Measurements from ENCODE around the gene ARFGEF3.
"Not testable (repeated sequence)": the region's sequence is repeated elsewhere in the genome, so short reads cannot be mapped to it uniquely, and the experiment has no call there.

GRCh38 chr6:138212530-138212929 lies 50.8 kb downstream of the ARFGEF3 start:
- TF ChIP-seq, protein P1, sequence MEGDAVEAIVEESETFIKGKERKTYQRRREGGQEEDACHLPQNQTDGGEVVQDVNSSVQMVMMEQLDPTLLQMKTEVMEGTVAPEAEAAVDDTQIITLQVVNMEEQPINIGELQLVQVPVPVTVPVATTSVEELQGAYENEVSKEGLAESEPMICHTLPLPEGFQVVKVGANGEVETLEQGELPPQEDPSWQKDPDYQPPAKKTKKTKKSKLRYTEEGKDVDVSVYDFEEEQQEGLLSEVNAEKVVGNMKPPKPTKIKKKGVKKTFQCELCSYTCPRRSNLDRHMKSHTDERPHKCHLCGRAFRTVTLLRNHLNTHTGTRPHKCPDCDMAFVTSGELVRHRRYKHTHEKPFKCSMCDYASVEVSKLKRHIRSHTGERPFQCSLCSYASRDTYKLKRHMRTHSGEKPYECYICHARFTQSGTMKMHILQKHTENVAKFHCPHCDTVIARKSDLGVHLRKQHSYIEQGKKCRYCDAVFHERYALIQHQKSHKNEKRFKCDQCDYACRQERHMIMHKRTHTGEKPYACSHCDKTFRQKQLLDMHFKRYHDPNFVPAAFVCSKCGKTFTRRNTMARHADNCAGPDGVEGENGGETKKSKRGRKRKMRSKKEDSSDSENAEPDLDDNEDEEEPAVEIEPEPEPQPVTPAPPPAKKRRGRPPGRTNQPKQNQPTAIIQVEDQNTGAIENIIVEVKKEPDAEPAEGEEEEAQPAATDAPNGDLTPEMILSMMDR (conservative IDR thresholded peaks at IDR 0.05 in 1 of 2, IDR thresholded peaks at IDR 0.05 in 1 of 2; ENCODE audit: low read depth in 1 of 2, low read length in 2 of 2), result not testable (repeated sequence)
- not testable (repeated sequence) for TF ChIP-seq EZH2 (IDR thresholded peaks at IDR 0.05; ENCODE audit: low read length, missing control alignments)
